ENCODE results near the gene SIL1. TPM values are rescaled to one million over a fixed set of nuclear protein-coding genes. Genes with fewer than 3 reads are reported as not detected.

Gene SIL1
- polyA plus RNA-seq, 4 donors = 43.7 to 55.8 (median 50.1) TPM

- DNase-seq (ENCODE audit: low read depth in 4 of 4, low spot score in 2 of 4) = no peak
Observed at GRCh38 chr5:139146809-139147482, 51.2 kb downstream of the SIL1 start.

GRCh38 chr5:139141446-139142204, 56.5 kb downstream of the SIL1 start:
- DNase-seq (ENCODE audit: low read depth in 4 of 4, low spot score in 2 of 4) = no peak

GRCh38 chr5:139140591-139141071, 57.5 kb downstream of the SIL1 start:
- no peak for DNase-seq (ENCODE audit: low read depth in 4 of 4, low spot score in 2 of 4)

- no peak for DNase-seq (ENCODE audit: low read depth in 4 of 4, low spot score in 2 of 4)
Observed at GRCh38 chr5:139138809-139139208, 59.4 kb downstream of the SIL1 start.

- DNase-seq (ENCODE audit: low read depth in 4 of 4, low spot score in 2 of 4) = no peak
Observed at GRCh38 chr5:139138109-139138508, 60.1 kb downstream of the SIL1 start.

GRCh38 chr5:139137697-139138096, 60.5 kb downstream of the SIL1 start:
- DNase-seq (ENCODE audit: low read depth in 4 of 4, low spot score in 2 of 4) = no peak

GRCh38 chr5:139134906-139135305, 63.3 kb downstream of the SIL1 start:
- DNase-seq (ENCODE audit: low read depth in 4 of 4, low spot score in 2 of 4) = no peak

- no peak for DNase-seq (ENCODE audit: low read depth in 4 of 4, low spot score in 2 of 4)
Observed at GRCh38 chr5:139133282-139133681, 64.9 kb downstream of the SIL1 start.

GRCh38 chr5:139132515-139132914, 65.7 kb downstream of the SIL1 start:
- no peak for DNase-seq (ENCODE audit: low read depth in 4 of 4, low spot score in 2 of 4)

- DNase-seq (ENCODE audit: low read depth in 4 of 4, low spot score in 2 of 4) = no peak
Observed at GRCh38 chr5:139131921-139132432, 66.2 kb downstream of the SIL1 start.

- no peak for DNase-seq (ENCODE audit: low read depth in 4 of 4, low spot score in 2 of 4)
Observed at GRCh38 chr5:139131465-139131864, 66.7 kb downstream of the SIL1 start.

GRCh38 chr5:139131062-139131461, 67.1 kb downstream of the SIL1 start:
- no peak for DNase-seq (ENCODE audit: low read depth in 4 of 4, low spot score in 2 of 4)

GRCh38 chr5:139130214-139130613, 68.0 kb downstream of the SIL1 start:
- DNase-seq (ENCODE audit: low read depth in 4 of 4, low spot score in 2 of 4) = no peak

- no peak for DNase-seq (ENCODE audit: low read depth in 4 of 4, low spot score in 2 of 4)
Observed at GRCh38 chr5:139126711-139127111, 71.5 kb downstream of the SIL1 start.

- DNase-seq (ENCODE audit: low read depth in 4 of 4, low spot score in 2 of 4) = no peak
Observed at GRCh38 chr5:139125991-139126390, 72.2 kb downstream of the SIL1 start.

- DNase-seq (ENCODE audit: low read depth in 4 of 4, low spot score in 2 of 4) = no peak
Observed at GRCh38 chr5:139124774-139125520, 73.2 kb downstream of the SIL1 start.

GRCh38 chr5:139121120-139121519, 77.0 kb downstream of the SIL1 start:
- DNase-seq (ENCODE audit: low read depth in 4 of 4, low spot score in 2 of 4) = no peak

- DNase-seq (ENCODE audit: low read depth in 4 of 4, low spot score in 2 of 4) = no peak
Observed at GRCh38 chr5:139120521-139120920, 77.6 kb downstream of the SIL1 start.

- DNase-seq (ENCODE audit: low read depth in 4 of 4, low spot score in 2 of 4) = no peak
Observed at GRCh38 chr5:139118804-139119203, 79.4 kb downstream of the SIL1 start.

GRCh38 chr5:139117342-139117884, 80.8 kb downstream of the SIL1 start:
- no peak for DNase-seq (ENCODE audit: low read depth in 4 of 4, low spot score in 2 of 4)

Measured in left renal cortex interstitium (tissue), 4 donors.